ENCODE results near the gene STIP1.
A peak's percentile ranks its signal among the peaks of the same experiment; 100 is the strongest.

STIP1 gene

GRCh38 chr11:64218628-64219353 is 32.8 kb downstream of the STIP1 start:
- H2AK5ac ChIP-seq (ENCODE audit: low read length, severe bottlenecking) = no peak overlapping the region
- H2BK12ac ChIP-seq (ENCODE audit: low read length in 2 of 2) = no peak overlapping the region
- H3K27me3 ChIP-seq (ENCODE audit: control insufficient read depth in 1 of 2, insufficient read depth in 1 of 2, low read length in 2 of 2) = no peaks in the 10 kb centered on the region
- peaks cover 18 to 31% of the 10 kb centered on the region in 2 experiments for H3K36me3 ChIP-seq (ENCODE audit: control insufficient read depth in 1 of 2, insufficient read depth in 2 of 2, low read depth in 1 of 2, low read length in 2 of 2)
- H3K18ac ChIP-seq (ENCODE audit: low read depth in 1 of 2, low read length in 2 of 2) = no peak overlapping the region
- no peak overlapping the region for H2BK15ac ChIP-seq (ENCODE audit: low read depth, poor library complexity, severe bottlenecking)
- no peak for DNase-seq
- no peak overlapping the region for H4K91ac ChIP-seq (ENCODE audit: low read length)
- H2BK5ac ChIP-seq (ENCODE audit: low read depth, low read length, poor library complexity, severe bottlenecking) = no peak overlapping the region
- no peak overlapping the region for H3K9ac ChIP-seq (ENCODE audit: low read length)
- WGBS = 90% methylated on average over 11 of the region's 11 CpGs
- H2BK120ac ChIP-seq (ENCODE audit: low read depth, low read length) = no peak overlapping the region
- H2AFZ ChIP-seq (ENCODE audit: low read depth, low read length) = no peak overlapping the region
- no peak overlapping the region for H3K23ac ChIP-seq (ENCODE audit: low read length in 2 of 2)
- H3K27ac ChIP-seq (ENCODE audit: low read length, poor library complexity, severe bottlenecking) = no peak overlapping the region
- no peak overlapping the region for H3K14ac ChIP-seq (ENCODE audit: low read length in 2 of 2)
- H3K4me1 ChIP-seq (ENCODE audit: control insufficient read depth, insufficient read depth, low read depth, low read length) = peaks cover 10% of the 10 kb centered on the region
- no peak overlapping the region for H3K4me2 ChIP-seq (ENCODE audit: low read length, poor library complexity, severe bottlenecking)
- no peak overlapping the region for H3K4ac ChIP-seq (ENCODE audit: low read depth in 1 of 2, low read length in 2 of 2)
- peaks cover 9% of the 10 kb centered on the region for H3K79me1 ChIP-seq (replicated peaks; ENCODE audit: low read length, poor library complexity, severe bottlenecking)
- no peaks in the 10 kb centered on the region for H3K9me3 ChIP-seq (ENCODE audit: control insufficient read depth, low read length)
- H4K8ac ChIP-seq (ENCODE audit: low read length) = no peak overlapping the region
- H3K4me3 ChIP-seq (ENCODE audit: insufficient read depth in 1 of 2, low read depth in 1 of 2, low read length in 2 of 2) = no peak overlapping the region

DNA sequence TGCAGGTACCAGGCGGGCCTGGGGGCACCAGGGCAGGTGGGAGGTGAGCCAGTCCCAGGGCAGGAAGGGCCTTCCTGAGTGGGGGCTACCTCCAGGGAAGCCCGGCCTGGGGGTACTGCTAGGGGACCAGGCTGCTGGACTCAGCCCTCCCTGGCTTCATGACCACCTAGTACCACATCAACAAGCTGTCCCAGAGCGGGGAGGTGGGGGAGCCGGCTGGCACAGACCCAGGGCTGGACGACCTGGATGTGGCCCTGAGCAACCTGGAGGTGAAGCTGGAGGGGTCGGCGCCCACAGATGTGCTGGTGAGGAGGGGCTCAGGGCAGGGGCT is 33.3 kb downstream of the STIP1 start:
- H2BK15ac ChIP-seq (ENCODE audit: low read depth, poor library complexity, severe bottlenecking) = no peak overlapping the region
- H4K8ac ChIP-seq (ENCODE audit: low read length) = no peak overlapping the region
- peaks cover 22 to 36% of the 10 kb centered on the region in 2 experiments for H3K36me3 ChIP-seq (ENCODE audit: control insufficient read depth in 1 of 2, insufficient read depth in 2 of 2, low read depth in 1 of 2, low read length in 2 of 2)
- H3K14ac ChIP-seq (ENCODE audit: low read length in 2 of 2) = no peak overlapping the region
- no peak overlapping the region for H2BK12ac ChIP-seq (ENCODE audit: low read length in 2 of 2)
- H2BK5ac ChIP-seq (ENCODE audit: low read depth, low read length, poor library complexity, severe bottlenecking) = no peak overlapping the region
- no peaks in the 10 kb centered on the region for H3K9me3 ChIP-seq (ENCODE audit: control insufficient read depth, low read length)
- 100% methylated on average over 3 of the region's 7 CpGs for WGBS
- H3K79me1 ChIP-seq (replicated peaks; ENCODE audit: low read length, poor library complexity, severe bottlenecking) = peaks cover 11% of the 10 kb centered on the region
- no peak overlapping the region for H4K91ac ChIP-seq (ENCODE audit: low read length)
- no peak overlapping the region for H2BK120ac ChIP-seq (ENCODE audit: low read depth, low read length)
- H3K9ac ChIP-seq (ENCODE audit: low read length) = no peak overlapping the region
- no peak overlapping the region for H3K23ac ChIP-seq (ENCODE audit: low read length in 2 of 2)
- no peak overlapping the region for H3K4me3 ChIP-seq (ENCODE audit: insufficient read depth in 1 of 2, low read depth in 1 of 2, low read length in 2 of 2)
- no peak for DNase-seq
- H3K4me1 ChIP-seq (ENCODE audit: control insufficient read depth, insufficient read depth, low read depth, low read length) = peaks cover 15% of the 10 kb centered on the region
- H3K27me3 ChIP-seq (ENCODE audit: control insufficient read depth in 1 of 2, insufficient read depth in 1 of 2, low read length in 2 of 2) = no peaks in the 10 kb centered on the region
- no peak overlapping the region for H3K27ac ChIP-seq (ENCODE audit: low read length, poor library complexity, severe bottlenecking)
- no peak overlapping the region for H3K18ac ChIP-seq (ENCODE audit: low read depth in 1 of 2, low read length in 2 of 2)
- H3K4ac ChIP-seq (ENCODE audit: low read depth in 1 of 2, low read length in 2 of 2) = no peak overlapping the region
- H3K4me2 ChIP-seq (ENCODE audit: low read length, poor library complexity, severe bottlenecking) = no peak overlapping the region
- no peak overlapping the region for H2AFZ ChIP-seq (ENCODE audit: low read depth, low read length)
- H2AK5ac ChIP-seq (ENCODE audit: low read length, severe bottlenecking) = no peak overlapping the region

DNA sequence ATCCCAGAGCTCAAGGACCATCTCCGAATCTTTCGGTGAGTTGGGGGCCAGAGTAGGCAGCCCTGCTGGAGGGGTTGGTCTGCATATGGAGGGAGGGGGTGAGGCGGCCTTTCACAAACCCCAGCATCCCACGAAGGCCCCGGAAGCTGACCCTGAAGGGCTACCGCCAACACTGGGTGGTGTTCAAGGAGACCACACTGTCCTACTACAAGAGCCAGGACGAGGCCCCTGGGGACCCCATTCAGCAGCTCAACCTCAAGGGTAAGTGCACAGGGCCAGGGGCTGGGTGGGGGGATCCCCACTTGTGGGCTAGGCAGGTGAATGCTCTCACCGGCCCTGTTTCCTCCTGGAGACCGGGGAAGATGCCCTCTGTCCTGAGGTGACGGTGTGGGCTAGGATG is 33.8 kb downstream of the STIP1 start:
- Histone ChIP-seq H2AFZ (ENCODE audit: low read depth, low read length) (no peak overlapping the region), H4K91ac (ENCODE audit: low read length) (no peak overlapping the region), H3K27ac (ENCODE audit: low read length, poor library complexity, severe bottlenecking) (no peak overlapping the region), H3K4ac (ENCODE audit: low read depth in 1 of 2, low read length in 2 of 2) (no peak overlapping the region), H3K79me1 (replicated peaks; ENCODE audit: low read length, poor library complexity, severe bottlenecking) (peaks cover 16% of the 10 kb centered on the region), H2BK5ac (ENCODE audit: low read depth, low read length, poor library complexity, severe bottlenecking) (no peak overlapping the region), H2BK15ac (ENCODE audit: low read depth, poor library complexity, severe bottlenecking) (no peak overlapping the region), H3K27me3 (ENCODE audit: control insufficient read depth in 1 of 2, insufficient read depth in 1 of 2, low read length in 2 of 2) (no peaks in the 10 kb centered on the region), H2BK120ac (ENCODE audit: low read depth, low read length) (no peak overlapping the region), H2BK12ac (ENCODE audit: low read length in 2 of 2) (no peak overlapping the region), H3K4me2 (ENCODE audit: low read length, poor library complexity, severe bottlenecking) (no peak overlapping the region), H4K8ac (ENCODE audit: low read length) (no peak overlapping the region), H3K18ac (ENCODE audit: low read depth in 1 of 2, low read length in 2 of 2) (no peak overlapping the region), H3K9me3 (ENCODE audit: control insufficient read depth, low read length) (no peaks in the 10 kb centered on the region), H3K14ac (ENCODE audit: low read length in 2 of 2) (no peak overlapping the region), H3K36me3 (ENCODE audit: control insufficient read depth in 1 of 2, insufficient read depth in 2 of 2, low read depth in 1 of 2, low read length in 2 of 2) (peaks cover 23 to 40% of the 10 kb centered on the region in 2 experiments), H3K9ac (ENCODE audit: low read length) (no peak overlapping the region), H3K4me1 (ENCODE audit: control insufficient read depth, insufficient read depth, low read depth, low read length) (peaks cover 20% of the 10 kb centered on the region), H2AK5ac (ENCODE audit: low read length, severe bottlenecking) (no peak overlapping the region), H3K4me3 (ENCODE audit: insufficient read depth in 1 of 2, low read depth in 1 of 2, low read length in 2 of 2) (no peak overlapping the region), H3K23ac (ENCODE audit: low read length in 2 of 2) (no peak overlapping the region)
- DNase-seq = no peak
- WGBS = 98% methylated on average over 9 of the region's 10 CpGs

GRCh38 chr11:64220271-64220670 is 34.3 kb downstream of the STIP1 start:
- Histone ChIP-seq H3K27ac (ENCODE audit: low read length, poor library complexity, severe bottlenecking) (no peak overlapping the region), H2BK12ac (ENCODE audit: low read length in 2 of 2) (no peak overlapping the region), H3K23ac (ENCODE audit: low read length in 2 of 2) (no peak overlapping the region), H3K9me3 (ENCODE audit: control insufficient read depth, low read length) (no peaks in the 10 kb centered on the region), H3K4me1 (ENCODE audit: control insufficient read depth, insufficient read depth, low read depth, low read length) (peaks cover 25% of the 10 kb centered on the region), H3K9ac (ENCODE audit: low read length) (no peak overlapping the region), H4K91ac (ENCODE audit: low read length) (peak overlapping the region; percentile 56), H2BK15ac (ENCODE audit: low read depth, poor library complexity, severe bottlenecking) (no peak overlapping the region), H3K4me2 (ENCODE audit: low read length, poor library complexity, severe bottlenecking) (no peak overlapping the region), H3K27me3 (ENCODE audit: control insufficient read depth in 1 of 2, insufficient read depth in 1 of 2, low read length in 2 of 2) (no peaks in the 10 kb centered on the region), H3K18ac (ENCODE audit: low read depth in 1 of 2, low read length in 2 of 2) (no peak overlapping the region), H4K8ac (ENCODE audit: low read length) (no peak overlapping the region), H3K14ac (ENCODE audit: low read length in 2 of 2) (no peak overlapping the region), H3K36me3 (ENCODE audit: control insufficient read depth in 1 of 2, insufficient read depth in 2 of 2, low read depth in 1 of 2, low read length in 2 of 2) (peaks cover 23 to 41% of the 10 kb centered on the region in 2 experiments), H3K4me3 (ENCODE audit: insufficient read depth in 1 of 2, low read depth in 1 of 2, low read length in 2 of 2) (no peak overlapping the region), H3K79me1 (replicated peaks; ENCODE audit: low read length, poor library complexity, severe bottlenecking) (peaks cover 17% of the 10 kb centered on the region), H2BK5ac (ENCODE audit: low read depth, low read length, poor library complexity, severe bottlenecking) (no peak overlapping the region), H2AK5ac (ENCODE audit: low read length, severe bottlenecking) (no peak overlapping the region), H2AFZ (ENCODE audit: low read depth, low read length) (no peak overlapping the region), H2BK120ac (ENCODE audit: low read depth, low read length) (no peak overlapping the region), H3K4ac (ENCODE audit: low read depth in 1 of 2, low read length in 2 of 2) (no peak overlapping the region)
- no peak for DNase-seq
- WGBS = 97% methylated on average over 17 of the region's 17 CpGs

Data from mesenchymal stem cell (in vitro differentiated cells and primary cell).